Tibial nerve (tissue), 4 donors: ENCODE data around the gene DDIT4. TPM values are rescaled to one million over a fixed set of nuclear protein-coding genes. Genes with fewer than 3 reads are reported as not detected.

ENCODE experiments used
- DNase-seq, 2 donors: peaks; one replicate each; pipeline ENCODE4 v3.0.0-alpha.2; 2019; ENCODE audit warnings: low spot score in 2 of 2
- H3K27ac ChIP-seq, 4 donors: fragments of 200-600 bp; sonication (generic) in 3 of 4; one replicate each; pipeline ENCODE4 v1.5.1; 2017 to 2019; ENCODE audit warnings: mild to moderate bottlenecking in 1 of 4
- H3K27me3 ChIP-seq, 2 donors: fragments of 200-600 bp; sonication (generic) in 1 of 2; one replicate each; pipeline versions ENCODE4 v1.5.1 to v1.6.0; 2017 to 2019
- H3K36me3 ChIP-seq, 3 donors: fragments of 200-600 bp; sonication (generic); one replicate each; pipeline ENCODE4 v1.5.1; 2018 to 2019
- H3K4me1 ChIP-seq, 4 donors: fragments of 200-600 bp; sonication (generic) in 3 of 4; one replicate each; pipeline ENCODE4 v1.5.1; 2017 to 2019
- H3K4me3 ChIP-seq, 4 donors: fragments of 200-600 bp; sonication (generic) in 3 of 4; one replicate each; pipeline ENCODE4 v1.5.1; 2017 to 2019; ENCODE audit warnings: mild to moderate bottlenecking in 1 of 4, moderate library complexity in 1 of 4
- H3K9me3 ChIP-seq, 4 donors: fragments of 200-600 bp; sonication (generic) in 3 of 4; one replicate each; pipeline ENCODE4 v1.5.1; 2017 to 2019
- CTCF ChIP-seq, 5 experiments: fragments of 200-600 bp in 3 of 5; fragments of 450-650 bp in 2 of 5; sonication (generic) in 3 of 5; IDR thresholded peaks; one replicate each; pipeline ENCODE4 v1.5.1; 2016 to 2019; ENCODE audit warnings: antibody characterized with exemption in 5 of 5, mild to moderate bottlenecking in 3 of 5, moderate library complexity in 2 of 5
- EP300 ChIP-seq, 2 donors: sonication (generic); formaldehyde crosslinking; IDR thresholded peaks; one replicate each; pipeline ENCODE4 v1.6.1; 2017; ENCODE audit warnings: antibody characterized with exemption in 2 of 2, mild to moderate bottlenecking in 1 of 2
- POLR2A ChIP-seq, 2 donors: fragments of 450-650 bp; IDR thresholded peaks; one replicate each; pipeline ENCODE4 v1.6.1; 2017; ENCODE audit warnings: antibody characterized with exemption in 2 of 2, mild to moderate bottlenecking in 2 of 2, moderate library complexity in 2 of 2
- WGBS, 2 donors: methylation state at CpG; one replicate each; pipeline ENCODE4 v1.1.5; 2018; 5-methylcytosine and 5-hydroxymethylcytosine counted together
- total RNA-seq, 4 donors: library from RNA; depleted of rRNA; stranded (reverse); fragments of >200 nt; gene quantifications; one replicate each; pipeline ENCODE4 v1.1.0, GENCODE V29; 2016

Gene DDIT4
- total RNA-seq, 4 donors from 2014 or later = 1,317 to 2,202 (median 1,604) TPM

GRCh38 chr10:72309290-72310240, 35.8 kb downstream of the DDIT4 start:
- H3K27me3 ChIP-seq = no peaks in the 10 kb centered on the region
- H3K4me1 ChIP-seq = peaks cover 0 to 43% (median 24%) of the 10 kb centered on the region in 4 donors
- H3K27ac ChIP-seq = peak overlapping the region; percentile 21 to 85 (median 44)
- peak in 1 of 2 donors; percentile 7 for TF ChIP-seq POLR2A (IDR thresholded peaks at IDR 0.05)
- peak in 1 of 2 donors; percentile 77 for TF ChIP-seq EP300 (IDR thresholded peaks at IDR 0.05)
- TF ChIP-seq CTCF (IDR thresholded peaks at IDR 0.05) = no peak
- H3K9me3 ChIP-seq = no peaks in the 10 kb centered on the region
- H3K36me3 ChIP-seq = no peaks in the 10 kb centered on the region
- DNase-seq = no peak
- WGBS, 2 donors = 55 to 56% methylated on average over 21 of the region's 21 CpGs
- no peak overlapping the region for H3K4me3 ChIP-seq

GRCh38 chr10:72310241-72310633, 36.5 kb downstream of the DDIT4 start:
- no peak for DNase-seq
- 48 to 62% methylated on average over 11 of the region's 11 CpGs for WGBS, 2 donors
- TF ChIP-seq EP300 (IDR thresholded peaks at IDR 0.05) (no peak), CTCF (IDR thresholded peaks at IDR 0.05) (no peak), POLR2A (IDR thresholded peaks at IDR 0.05) (no peak)
- Histone ChIP-seq H3K27me3 (no peaks in the 10 kb centered on the region), H3K36me3 (no peaks in the 10 kb centered on the region), H3K27ac (peak overlapping the region; percentile 21 to 85 (median 44)), H3K4me3 (no peak overlapping the region), H3K9me3 (no peaks in the 10 kb centered on the region), H3K4me1 (peaks cover 0 to 50% (median 28%) of the 10 kb centered on the region in 4 donors)

GRCh38 chr10:72310636-72311035, 36.9 kb downstream of the DDIT4 start:
- TF ChIP-seq EP300 (IDR thresholded peaks at IDR 0.05) (no peak), CTCF (IDR thresholded peaks at IDR 0.05) (no peak), POLR2A (IDR thresholded peaks at IDR 0.05) (no peak)
- H3K4me1 ChIP-seq = peaks cover 0 to 54% (median 32%) of the 10 kb centered on the region in 4 donors
- no peaks in the 10 kb centered on the region for H3K27me3 ChIP-seq
- H3K27ac ChIP-seq = peak overlapping the region in 3 of 4 donors; percentile 42 to 85 (median 45)
- no peak for DNase-seq
- H3K36me3 ChIP-seq = no peaks in the 10 kb centered on the region
- H3K4me3 ChIP-seq = no peak overlapping the region
- no peaks in the 10 kb centered on the region for H3K9me3 ChIP-seq
- 79 to 83% methylated on average over 4 of the region's 4 CpGs for WGBS, 2 donors

GRCh38 chr10:72311667-72312066, 37.9 kb downstream of the DDIT4 start:
- H3K9me3 ChIP-seq = no peaks in the 10 kb centered on the region
- H3K27ac ChIP-seq = no peak overlapping the region
- TF ChIP-seq POLR2A (IDR thresholded peaks at IDR 0.05) (no peak), EP300 (IDR thresholded peaks at IDR 0.05) (no peak)
- no peaks in the 10 kb centered on the region for H3K36me3 ChIP-seq
- no peak overlapping the region for H3K4me3 ChIP-seq
- H3K27me3 ChIP-seq = no peaks in the 10 kb centered on the region
- peaks cover 0 to 59% (median 43%) of the 10 kb centered on the region in 4 donors for H3K4me1 ChIP-seq
- 91 to 94% methylated on average over 7 of the region's 7 CpGs for WGBS, 2 donors
- no peak for DNase-seq

- H3K4me3 ChIP-seq = no peak overlapping the region
- no peak for TF ChIP-seq EP300 (IDR thresholded peaks at IDR 0.05)
- TF ChIP-seq POLR2A (IDR thresholded peaks at IDR 0.05) = no peak
- no peak for TF ChIP-seq CTCF (IDR thresholded peaks at IDR 0.05)
- H3K9me3 ChIP-seq = no peaks in the 10 kb centered on the region
- H3K27me3 ChIP-seq = no peaks in the 10 kb centered on the region
- no peak overlapping the region for H3K27ac ChIP-seq
- H3K4me1 ChIP-seq = peaks cover 0 to 64% (median 46%) of the 10 kb centered on the region in 4 donors
- no peak for DNase-seq
- 83 to 90% methylated on average over 8 of the region's 8 CpGs for WGBS, 2 donors
- H3K36me3 ChIP-seq = no peaks in the 10 kb centered on the region
These were observed 39.2 kb downstream of the DDIT4 start for GRCh38 chr10:72312865-72313391.
